Lower leg skin (tissue), 3 donors: ENCODE data around the gene FCF1.

Source experiments
- POLR2A ChIP-seq, 2 donors: fragments of 450-650 bp; IDR thresholded peaks; one replicate each; pipeline ENCODE4 v1.6.1; 2016 to 2017; ENCODE audit warnings: antibody characterized with exemption in 2 of 2, mild to moderate bottlenecking in 1 of 2, moderate library complexity in 1 of 2
- TF ChIP-seq, protein P1 (sequence below), 3 donors: fragments of 450-650 bp; IDR thresholded peaks; one replicate each; pipeline ENCODE4 v1.5.1; 2016; ENCODE audit warnings: antibody characterized with exemption in 3 of 3, mild to moderate bottlenecking in 3 of 3, moderate library complexity in 2 of 3

DNA sequence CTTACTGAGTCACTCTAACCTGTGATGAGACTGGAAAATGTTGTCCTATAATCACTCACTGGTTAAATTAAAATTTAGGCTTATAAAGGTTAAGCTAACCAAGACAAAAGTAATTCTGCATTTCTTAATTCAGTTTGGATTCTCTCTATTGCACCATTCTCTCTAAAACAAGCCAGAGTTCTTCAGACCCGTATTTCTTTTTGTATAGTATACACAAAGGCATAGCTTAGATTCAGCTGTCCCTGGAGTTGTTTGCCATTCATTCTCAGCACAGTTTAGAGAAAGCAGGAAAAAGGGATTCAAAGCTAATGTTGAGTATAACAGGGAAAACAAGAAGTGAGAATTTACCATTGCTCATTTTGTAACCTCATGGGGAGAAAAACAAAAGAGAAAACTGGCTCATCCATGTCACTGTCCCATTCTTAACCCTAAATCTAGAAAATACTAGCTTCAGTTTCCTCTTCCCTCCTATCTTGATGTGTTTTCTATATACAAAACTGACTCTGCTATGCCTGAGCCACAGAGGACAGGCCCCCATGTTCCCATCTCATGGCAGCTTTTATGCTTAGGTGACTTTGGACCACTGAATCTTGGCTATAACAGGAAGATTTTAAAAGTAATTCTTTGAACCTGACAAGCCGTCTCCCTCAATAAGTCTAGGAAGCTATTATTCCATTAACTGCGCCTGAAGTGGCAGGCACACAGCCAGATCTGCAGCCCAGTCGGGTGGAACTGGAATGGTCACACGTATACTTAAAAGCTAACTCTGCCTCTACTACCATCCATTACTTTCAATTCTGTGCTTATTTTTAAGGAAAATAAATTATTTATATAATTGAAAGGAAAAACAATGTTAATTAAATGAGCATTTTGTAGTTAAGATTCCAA, 7.1 kb upstream of the FCF1 start:
- TF ChIP-seq POLR2A (IDR thresholded peaks at IDR 0.05): no peak
- TF ChIP-seq, protein P1, sequence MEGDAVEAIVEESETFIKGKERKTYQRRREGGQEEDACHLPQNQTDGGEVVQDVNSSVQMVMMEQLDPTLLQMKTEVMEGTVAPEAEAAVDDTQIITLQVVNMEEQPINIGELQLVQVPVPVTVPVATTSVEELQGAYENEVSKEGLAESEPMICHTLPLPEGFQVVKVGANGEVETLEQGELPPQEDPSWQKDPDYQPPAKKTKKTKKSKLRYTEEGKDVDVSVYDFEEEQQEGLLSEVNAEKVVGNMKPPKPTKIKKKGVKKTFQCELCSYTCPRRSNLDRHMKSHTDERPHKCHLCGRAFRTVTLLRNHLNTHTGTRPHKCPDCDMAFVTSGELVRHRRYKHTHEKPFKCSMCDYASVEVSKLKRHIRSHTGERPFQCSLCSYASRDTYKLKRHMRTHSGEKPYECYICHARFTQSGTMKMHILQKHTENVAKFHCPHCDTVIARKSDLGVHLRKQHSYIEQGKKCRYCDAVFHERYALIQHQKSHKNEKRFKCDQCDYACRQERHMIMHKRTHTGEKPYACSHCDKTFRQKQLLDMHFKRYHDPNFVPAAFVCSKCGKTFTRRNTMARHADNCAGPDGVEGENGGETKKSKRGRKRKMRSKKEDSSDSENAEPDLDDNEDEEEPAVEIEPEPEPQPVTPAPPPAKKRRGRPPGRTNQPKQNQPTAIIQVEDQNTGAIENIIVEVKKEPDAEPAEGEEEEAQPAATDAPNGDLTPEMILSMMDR (IDR thresholded peaks at IDR 0.05): no peak
